Renal cortex interstitium (tissue), 11 donors: ENCODE results near the gene RAB30. TPM values are rescaled to one million over a fixed set of nuclear protein-coding genes. Genes with fewer than 3 reads are reported as not detected.

Experiments used
- DNase-seq, 11 donors: peaks; one replicate each; pipeline ENCODE4 v3.0.0-alpha.2; 2013; ENCODE audit warnings: low read depth in 9 of 11, low spot score in 4 of 11; ENCODE audit errors: extremely low read depth in 1 of 11
- polyA plus RNA-seq, 3 donors: library from polyadenylated mRNA; unstranded; fragments of 120-200 nt; gene quantifications; one replicate each; pipeline ENCODE4 v1.2.1, GENCODE V29; 2013; ENCODE audit not compliant: insufficient read length in 3 of 3

RAB30 gene
- polyA plus RNA-seq, 3 donors, result 7.6 to 7.9 (median 7.7) TPM

DNA sequence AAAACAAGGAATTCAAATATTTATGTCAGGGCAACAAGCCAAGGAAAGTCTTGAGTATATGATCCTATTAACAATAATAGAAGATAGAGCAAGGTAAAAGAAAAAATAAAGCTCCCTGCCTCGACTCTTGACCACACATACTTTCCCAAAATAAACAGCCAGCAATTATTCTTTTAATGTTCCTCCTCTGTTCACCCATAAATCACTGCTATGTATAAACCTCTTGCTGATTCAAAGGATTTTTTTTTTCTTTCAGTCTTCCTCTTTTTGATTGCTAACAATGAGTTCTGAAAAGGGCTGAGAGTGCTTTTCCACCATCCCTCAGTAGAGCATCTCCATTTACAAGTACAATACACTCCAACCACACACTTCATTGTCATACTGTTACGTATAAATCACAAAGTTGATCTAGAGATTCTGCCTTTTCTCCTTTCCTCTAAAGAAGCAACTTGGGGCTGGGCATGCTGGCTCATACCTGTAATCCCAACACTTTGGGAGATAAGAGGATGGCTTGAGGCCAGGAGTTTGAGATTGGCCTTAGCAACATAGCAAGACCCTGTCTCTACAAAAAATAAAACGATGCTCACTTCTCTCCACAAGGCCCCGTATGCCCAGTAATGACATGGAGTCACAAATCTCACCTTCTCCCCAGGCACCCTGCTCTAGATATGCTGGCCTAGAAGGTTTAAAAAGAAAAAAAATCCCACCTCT lies 24.0 kb downstream of the RAB30 start:
- no peak for DNase-seq

DNA sequence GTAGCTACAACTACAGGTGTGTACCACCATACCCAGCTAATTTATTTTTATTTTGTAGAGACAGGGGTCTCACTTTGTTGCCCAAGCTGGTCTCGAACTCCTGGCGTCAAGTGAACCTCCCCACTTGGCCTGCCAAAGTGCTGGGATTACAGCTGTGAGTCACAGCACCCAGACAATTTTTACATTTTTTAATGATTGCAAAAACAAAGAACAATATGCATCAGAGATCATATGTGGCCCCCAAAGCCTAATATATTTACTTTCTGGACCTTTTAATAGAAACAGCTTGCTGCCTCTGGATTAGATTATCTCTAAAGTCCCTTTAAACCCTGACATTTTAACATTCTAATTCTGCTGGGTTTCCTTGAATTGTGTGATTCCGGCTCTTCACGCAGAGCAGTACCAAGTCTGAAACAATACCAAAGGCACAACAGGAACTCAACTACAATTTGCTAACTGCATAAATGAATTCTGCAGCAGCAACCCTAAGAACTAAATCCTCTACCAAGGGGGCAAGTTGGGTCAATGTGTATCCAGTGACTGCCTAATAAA lies 25.0 kb downstream of the RAB30 start:
- DNase-seq, result no peak

DNA sequence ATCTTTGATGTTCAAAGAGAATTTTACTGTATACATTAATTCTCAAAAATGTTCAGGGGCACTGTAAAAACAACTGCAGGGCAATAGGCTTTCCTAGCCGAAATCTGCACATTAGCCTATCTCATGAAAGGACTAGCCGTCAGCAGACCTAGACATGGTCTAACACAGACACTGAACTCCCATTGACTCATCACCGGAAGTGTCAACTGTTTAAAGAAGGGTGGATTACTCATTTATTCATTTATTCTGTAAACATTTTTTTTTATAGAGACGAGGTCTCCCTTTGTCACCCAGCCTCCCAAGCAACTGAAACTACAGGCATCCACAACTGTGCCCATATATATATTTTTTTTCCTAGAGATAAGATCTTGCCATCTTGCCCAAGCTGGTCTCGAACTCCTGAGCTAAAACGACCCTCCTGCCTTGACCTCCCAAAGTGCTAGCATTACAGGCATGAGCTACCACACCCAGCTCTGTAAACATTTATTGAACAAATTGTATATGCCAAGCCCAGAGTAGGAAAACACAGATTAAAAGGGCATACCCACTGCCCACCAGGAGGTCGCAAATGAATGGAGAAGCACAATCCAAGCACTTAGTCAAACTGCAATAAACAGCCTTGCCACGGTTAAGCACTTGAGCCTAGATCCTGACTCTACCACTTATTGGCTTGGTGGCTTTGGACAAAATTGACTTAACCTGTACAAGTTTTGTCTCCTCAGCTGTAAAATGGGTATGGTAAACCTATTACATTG lies 26.6 kb downstream of the RAB30 start:
- DNase-seq, result no peak

DNA sequence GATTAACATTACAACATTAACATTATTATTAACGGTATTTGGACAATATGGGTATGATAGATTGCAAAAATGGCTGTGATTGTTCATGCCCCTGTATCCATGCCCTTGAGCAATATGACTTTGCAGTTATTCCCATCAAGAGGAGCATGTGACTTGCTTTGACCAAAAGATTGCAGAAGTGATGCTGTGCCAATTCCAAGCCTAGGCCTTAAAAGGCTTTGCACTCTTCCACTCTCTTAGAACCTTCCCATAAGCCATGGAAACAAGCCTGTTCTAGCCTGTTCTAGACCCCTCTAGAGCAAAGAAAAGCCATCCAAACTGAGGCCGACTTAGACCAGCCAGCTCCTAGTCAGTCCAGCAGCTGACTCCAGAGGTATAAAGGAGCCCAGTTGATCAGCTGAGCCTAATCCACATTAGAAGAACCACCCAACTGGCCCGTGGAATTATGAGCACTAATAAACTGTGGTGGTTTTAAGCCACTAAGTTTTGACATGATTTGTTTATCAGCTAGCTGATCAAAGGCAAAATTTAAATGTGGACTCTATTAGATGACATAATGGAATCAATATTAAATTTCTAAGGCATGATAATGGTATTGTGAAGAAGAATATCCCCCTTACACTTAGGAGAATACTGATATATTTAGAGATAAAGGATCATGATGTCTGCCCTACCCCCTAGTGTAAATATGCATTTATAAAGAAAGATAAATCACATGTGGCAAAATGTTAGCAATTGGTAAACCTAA lies 28.6 kb downstream of the RAB30 start:
- no peak for DNase-seq

DNA sequence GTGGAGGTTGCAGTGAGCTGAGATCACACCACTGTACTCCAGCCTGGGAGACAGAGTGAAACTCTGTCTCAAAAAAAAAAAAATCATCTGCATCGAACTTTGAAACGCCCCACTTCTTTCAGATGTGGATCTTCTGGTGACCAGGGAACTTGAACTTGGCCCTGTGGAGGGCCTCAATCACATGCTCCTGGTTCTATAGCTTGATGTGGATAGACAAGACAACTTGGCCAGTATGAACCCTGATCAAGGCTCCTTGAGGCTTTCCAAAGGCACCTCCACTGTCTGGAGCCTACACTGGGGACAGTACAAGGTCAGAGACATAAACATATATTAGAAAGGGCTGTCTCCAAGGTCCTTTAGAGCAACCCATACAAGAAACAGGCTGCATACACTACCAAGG lies 30.6 kb downstream of the RAB30 start:
- no peak for DNase-seq

DNA sequence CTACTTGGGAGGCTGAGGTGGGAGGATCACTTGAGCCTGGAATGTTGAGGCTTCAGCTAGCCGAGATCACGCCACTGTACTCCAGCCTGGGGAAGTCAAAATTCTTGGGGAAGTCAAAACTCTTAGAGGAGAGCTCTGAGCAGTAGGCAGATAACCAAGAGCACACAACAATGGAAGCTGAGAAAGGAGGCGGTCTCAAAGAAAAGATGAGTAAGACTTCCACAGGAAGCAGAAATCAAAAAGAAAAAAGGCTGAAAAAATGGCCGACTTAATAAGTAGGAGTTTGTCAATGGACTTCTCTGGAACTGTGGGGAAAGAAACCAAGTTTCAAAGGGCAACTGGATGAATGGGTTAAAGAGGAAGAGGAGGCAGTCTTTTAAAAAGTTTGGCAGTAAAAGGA lies 32.1 kb downstream of the RAB30 start:
- no peak for DNase-seq

DNA sequence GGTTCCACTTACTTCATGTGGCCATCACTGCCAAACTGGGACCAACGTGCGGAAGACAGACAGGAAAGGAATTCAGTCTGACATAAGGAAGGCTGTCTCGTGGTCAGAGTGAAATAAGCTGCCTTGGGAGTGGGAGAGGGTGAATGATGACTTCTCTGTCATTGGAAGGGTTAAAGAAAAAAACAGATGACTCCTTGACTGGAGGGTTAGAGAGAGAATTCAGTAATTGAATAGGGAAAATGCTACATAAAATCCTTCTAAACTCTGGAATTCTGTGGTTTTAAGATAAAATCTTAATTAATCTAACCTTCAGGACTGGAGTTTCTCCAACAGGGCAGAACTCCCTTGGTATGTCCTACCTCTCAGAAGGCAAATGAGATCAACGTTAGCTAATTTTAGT lies 33.8 kb downstream of the RAB30 start:
- no peak for DNase-seq

DNA sequence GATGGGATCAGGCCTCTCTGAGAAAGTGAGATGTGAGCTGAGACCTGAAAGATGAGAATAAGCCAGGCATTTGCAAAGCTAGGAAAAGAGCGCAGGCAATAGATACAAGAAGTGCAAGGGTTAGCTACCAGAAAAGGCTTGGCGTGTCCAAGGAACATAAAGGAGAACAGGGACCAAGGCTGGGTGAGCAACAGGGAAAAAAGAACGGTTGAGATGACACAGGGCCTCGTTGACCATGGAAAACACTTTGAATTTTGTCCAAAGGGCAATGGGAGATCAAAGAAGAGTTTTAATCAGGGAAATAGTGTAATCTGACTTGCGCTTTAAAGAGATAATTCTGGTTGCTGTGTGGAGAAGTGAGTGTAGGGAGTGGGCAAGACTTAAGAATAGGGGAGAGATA lies 35.0 kb downstream of the RAB30 start:
- no peak for DNase-seq

DNA sequence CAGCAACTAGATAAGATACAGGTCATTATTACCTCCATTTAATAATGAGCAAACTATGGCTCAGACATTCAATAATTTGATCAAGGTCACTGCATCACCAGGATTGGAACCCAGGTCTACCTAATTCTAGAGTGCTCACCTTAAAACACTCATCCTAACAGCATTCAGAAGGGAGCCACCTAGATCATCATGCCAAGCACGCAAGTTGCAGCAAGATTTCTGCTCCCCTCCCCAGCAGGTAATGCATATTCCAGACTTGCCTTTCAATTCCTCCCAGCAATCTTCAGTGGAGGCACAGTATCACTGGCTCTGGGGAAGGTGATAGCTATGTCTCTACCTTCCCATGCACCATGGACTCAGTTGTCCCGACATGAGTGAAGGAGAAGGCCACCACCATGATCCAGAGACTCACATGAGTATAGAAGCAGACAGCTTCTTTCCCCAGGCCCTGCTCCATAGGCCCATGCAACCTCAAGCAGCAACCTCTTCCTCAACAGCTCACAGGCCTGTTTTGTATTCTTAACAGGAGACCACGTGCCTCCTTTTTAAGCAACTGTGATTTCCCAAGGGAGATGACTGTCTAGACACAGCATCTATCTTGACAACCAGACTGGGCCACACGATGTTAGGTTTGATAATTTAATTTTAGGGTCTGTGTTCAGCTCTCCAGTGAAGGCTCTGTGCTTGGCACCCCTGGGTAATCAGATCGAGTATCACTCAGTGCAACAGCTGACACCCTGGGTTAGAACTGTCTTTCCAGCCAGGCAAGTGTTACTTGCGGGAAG lies 36.4 kb downstream of the RAB30 start:
- no peak for DNase-seq

DNA sequence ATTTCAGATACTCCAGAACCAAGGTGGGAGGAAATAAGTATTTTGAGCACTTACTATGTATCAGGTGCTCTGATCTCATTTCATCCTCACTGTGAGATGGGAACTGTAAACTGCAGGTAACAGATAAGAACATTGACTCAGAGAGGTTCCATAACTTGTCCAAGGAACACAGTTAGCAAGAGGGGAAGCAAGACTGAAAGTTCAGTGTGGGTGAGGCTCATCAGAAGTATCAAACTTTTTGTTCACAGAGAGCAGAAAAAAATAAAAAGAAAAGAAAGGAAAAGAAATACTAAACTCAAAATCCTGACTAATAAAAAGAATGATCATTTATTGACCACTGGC lies 37.1 kb downstream of the RAB30 start:
- no peak for DNase-seq

DNA sequence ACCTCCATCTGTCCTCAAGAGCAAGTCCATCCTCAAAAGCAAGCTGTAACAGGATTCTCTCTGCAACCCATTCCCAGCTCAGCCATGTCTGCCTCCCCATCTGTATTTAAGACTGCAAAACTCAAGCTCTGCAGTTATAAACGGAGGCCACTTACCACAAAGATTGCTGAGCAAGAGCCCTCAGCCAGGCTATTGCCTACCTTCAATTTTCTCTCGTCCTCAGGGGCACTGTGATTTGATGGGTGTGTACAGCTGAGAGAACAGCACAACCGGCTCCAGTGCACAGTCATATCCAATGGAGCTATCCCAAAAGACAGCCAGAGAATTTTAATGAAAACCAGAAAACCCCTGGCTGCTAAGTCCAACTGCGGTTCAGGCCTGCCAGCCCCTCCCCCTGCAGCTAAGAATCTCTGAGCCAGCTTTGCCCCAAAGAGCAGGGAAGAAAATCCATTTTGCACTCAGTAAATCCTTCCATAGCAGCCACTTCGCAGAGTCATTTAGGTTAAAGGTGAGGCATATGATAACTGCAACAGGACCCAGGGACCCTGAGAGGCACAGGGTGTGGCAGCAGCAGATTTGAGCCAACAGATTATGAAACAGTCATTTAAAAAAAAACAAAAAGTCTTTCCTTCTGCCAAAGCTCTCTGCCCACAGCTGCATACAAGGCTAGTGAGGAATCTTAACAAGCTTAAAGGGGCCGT lies 37.6 kb downstream of the RAB30 start:
- no peak for DNase-seq

DNA sequence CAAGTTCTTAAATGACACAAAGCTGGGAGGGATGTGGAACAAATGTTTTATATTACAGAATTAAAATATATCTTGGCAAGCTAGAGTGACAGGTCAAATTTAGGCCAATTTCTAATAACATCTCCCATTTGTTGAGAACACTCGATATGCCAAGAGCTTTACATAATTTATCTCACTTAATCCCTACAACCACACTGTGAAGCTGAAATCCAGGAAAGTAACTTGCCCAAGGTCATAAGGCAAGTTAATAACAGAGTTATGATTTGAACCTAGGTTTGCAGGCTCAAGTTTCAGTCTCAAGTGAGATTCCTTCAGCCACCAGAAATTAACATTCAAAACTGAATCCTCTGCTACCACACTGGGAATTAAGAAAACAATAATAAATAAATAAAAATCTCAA lies 38.3 kb downstream of the RAB30 start:
- DNase-seq, result no peak

DNA sequence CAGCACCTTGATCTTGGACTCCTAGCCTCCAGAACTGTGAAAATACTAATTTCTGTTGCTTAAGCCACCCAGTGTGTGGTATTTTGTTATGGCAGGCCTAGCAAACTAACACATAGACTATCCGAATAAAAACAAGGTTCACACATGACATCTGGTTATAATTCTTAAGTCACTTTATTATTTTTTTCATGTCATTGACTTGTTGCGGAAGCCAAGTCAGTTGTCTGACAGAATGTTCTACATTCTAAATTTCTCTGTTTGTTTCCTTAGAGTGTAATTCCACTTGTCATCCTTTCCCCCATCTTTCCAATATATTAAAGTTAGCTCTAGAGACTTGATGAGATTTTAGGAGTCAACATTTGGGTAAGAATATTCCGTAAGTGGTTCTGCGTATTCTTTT lies 40.6 kb downstream of the RAB30 start:
- DNase-seq, result no peak

DNA sequence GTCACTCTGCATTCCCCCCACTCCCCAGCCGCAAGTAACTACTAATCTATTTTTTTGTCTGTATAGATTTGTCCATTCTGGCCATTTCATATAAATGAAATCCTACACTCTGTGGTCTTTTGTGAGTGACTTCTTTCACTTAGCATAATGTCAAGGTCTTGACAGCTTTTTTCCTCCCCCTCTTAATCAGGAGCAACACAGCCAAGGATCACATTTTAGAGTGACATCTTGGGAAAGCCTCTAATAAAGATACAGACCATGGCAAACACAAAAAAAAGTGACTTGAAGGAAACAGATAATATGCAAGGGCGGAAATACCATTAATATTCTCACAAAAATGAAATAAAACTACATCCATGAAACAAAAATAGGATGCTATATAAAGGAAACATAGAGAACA lies 43.9 kb downstream of the RAB30 start:
- no peak for DNase-seq

DNA sequence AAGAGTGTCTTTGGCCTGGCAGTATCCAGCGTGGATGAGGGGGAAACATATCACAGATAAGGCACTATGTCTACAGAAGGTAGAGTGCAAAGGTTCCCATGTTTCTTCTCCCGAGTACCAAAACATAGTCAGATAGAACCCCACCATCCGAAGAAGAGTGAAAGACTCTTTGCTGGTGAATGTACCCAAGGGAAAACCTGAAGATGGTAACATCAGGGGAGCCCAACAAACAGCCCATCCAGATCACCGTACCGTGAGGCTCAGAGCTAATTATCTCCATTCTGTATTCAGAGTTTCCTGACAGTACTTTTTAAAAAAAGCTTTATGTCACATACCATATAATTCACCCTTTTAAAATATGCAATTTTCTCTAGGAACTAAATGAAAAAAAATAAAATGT lies 44.4 kb downstream of the RAB30 start:
- DNase-seq, result no peak

DNA sequence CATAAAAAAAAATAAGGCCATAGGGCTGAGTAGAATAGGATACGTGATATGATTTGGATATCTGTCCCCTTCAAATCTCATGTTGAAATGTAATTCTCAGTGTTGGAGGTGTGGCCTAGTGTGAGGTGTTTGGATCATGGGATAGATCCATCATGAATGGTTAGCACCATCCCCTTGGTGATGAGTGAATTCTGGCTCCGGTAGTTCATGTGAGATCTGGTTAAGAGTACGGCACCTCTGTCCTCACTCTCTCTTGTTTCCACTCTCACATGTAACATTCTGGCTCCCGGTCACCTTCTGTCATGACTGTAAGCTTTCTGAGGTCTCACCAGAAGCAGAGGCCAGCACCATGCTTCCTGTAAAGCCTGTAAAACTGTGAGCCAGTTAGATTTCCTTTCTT lies 45.5 kb downstream of the RAB30 start:
- DNase-seq, result no peak

DNA sequence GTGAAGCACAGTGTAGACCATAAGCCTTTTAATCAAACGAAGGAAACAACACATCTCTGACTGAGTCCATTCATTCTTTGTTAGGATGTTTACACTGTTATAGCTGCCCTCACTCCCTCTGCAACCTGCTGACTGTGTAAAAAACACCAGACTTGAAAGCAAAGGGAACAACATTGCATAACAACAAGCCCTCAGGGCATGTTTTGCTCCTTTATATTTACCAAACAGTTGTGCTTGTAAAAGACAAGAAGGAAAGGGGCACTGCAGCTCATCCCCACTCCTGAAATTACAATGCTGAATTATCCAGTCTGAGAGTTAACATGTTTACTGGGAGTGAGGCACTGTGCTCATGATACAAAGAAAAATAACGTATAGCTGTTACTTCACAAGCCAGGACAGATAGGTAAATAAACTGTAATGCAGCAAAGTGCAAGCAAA lies 46.4 kb downstream of the RAB30 start:
- no peak for DNase-seq

DNA sequence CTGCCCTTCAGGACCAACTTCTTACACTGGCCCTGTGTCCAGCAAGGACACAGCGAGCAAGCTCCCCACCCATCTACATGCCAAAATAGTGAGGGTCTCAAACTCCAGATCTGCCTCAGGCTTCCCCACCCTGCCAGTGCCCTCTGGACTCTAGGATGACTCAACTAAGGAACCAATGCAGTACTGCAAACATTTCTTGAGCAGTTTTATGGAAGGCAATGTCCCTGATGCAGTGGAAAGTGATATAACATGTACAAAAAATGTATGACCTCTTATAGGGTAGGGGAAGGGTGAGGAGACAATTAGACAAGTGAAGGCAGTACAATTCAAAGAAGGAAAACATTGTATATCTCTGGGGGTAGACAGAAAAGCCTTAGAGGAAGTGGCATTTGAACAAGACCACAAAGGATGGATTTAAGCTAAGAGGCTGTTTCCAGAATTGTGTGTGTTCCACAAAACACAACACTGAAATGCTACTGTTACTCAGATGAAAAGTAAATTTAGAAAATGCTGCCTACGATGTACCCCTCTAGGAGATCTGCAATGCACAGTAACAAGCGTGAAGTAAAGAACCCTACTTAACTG lies 47.3 kb downstream of the RAB30 start:
- DNase-seq, result no peak
